GM23338 (cell line): ENCODE data around the gene SASH3. TPM values are rescaled to one million over a fixed set of nuclear protein-coding genes. Genes with fewer than 3 reads are reported as not detected.

ENCODE experiments used
- ATAC-seq: fragments of 200-7000 bp; cut with Tn5 transposase; 3 replicates; pipeline ENCODE4 v1.9.1; 2020
- DNase-seq: peaks from one replicate; pipeline ENCODE4 v3.0.0-alpha.2; 2015; ENCODE audit warnings: low spot score
- H2AFZ ChIP-seq: fragments of 200-600 bp; sonication (generic); 2 replicates; pipeline ENCODE4 v1.8.0; 2016; ENCODE audit warnings: antibody characterized with exemption, mild to moderate bottlenecking, moderate library complexity
- H3F3A ChIP-seq: fragments of 200-600 bp; sonication (generic); replicated peaks from 2 replicates; pipeline ENCODE4 v1.8.0; 2017; ENCODE audit warnings: antibody characterized with exemption, mixed run types, low read depth
- H3K27ac ChIP-seq: fragments of 200-600 bp; sonication (generic); 2 replicates; pipeline ENCODE4 v1.6.1; 2016; ENCODE audit warnings: low read depth
- H3K27me3 ChIP-seq: fragments of 200-600 bp; sonication (generic); 2 replicates; pipeline ENCODE4 v1.8.0; 2016; ENCODE audit warnings: mild to moderate bottlenecking, mixed run types, moderate library complexity; ENCODE audit not compliant: insufficient read depth
- H3K36me3 ChIP-seq: fragments of 200-600 bp; sonication (generic); 2 replicates; pipeline ENCODE4 v1.8.0; 2016; ENCODE audit warnings: mild to moderate bottlenecking; ENCODE audit not compliant: insufficient read depth
- H3K4me1 ChIP-seq: fragments of 200-600 bp; sonication (generic); 2 replicates; pipeline ENCODE4 v1.8.0; 2016; ENCODE audit warnings: mild to moderate bottlenecking, moderate library complexity; ENCODE audit not compliant: insufficient read depth
- H3K4me2 ChIP-seq: fragments of 200-600 bp; sonication (generic); 2 replicates; pipeline ENCODE4 v1.7.1; 2017; ENCODE audit warnings: mixed run types
- H3K4me3 ChIP-seq: fragments of 200-600 bp; sonication (generic); 2 replicates; pipeline ENCODE4 v1.6.1; 2016; ENCODE audit warnings: mixed run types
- H3K79me2 ChIP-seq: fragments of 200-600 bp; sonication (generic); replicated peaks from 2 replicates; pipeline ENCODE4 v1.8.0; 2017; ENCODE audit warnings: mild to moderate bottlenecking; ENCODE audit not compliant: insufficient read depth
- H3K9me2 ChIP-seq: fragments of 200-600 bp; sonication (generic); 2 replicates; pipeline ENCODE4 v1.8.0; 2017; ENCODE audit not compliant: insufficient read depth
- H4K20me1 ChIP-seq: fragments of 200-600 bp; sonication (generic); replicated peaks from 2 replicates; pipeline ENCODE4 v1.8.0; 2017; ENCODE audit warnings: mild to moderate bottlenecking; ENCODE audit not compliant: insufficient read depth
- H3K27ac Mint-ChIP-seq: 2 replicates; pipeline ENCODE4 v1.8.0; 2020; ENCODE audit warnings: inconsistent platforms, mild to moderate bottlenecking, moderate library complexity, mixed read lengths
- H3K27me3 Mint-ChIP-seq: 3 replicates; pipeline ENCODE4 v1.8.0; 2022; ENCODE audit warnings: low read depth, mild to moderate bottlenecking, moderate library complexity, mixed read lengths, inconsistent platforms; ENCODE audit not compliant: insufficient read depth, poor library complexity
- H3K36me3 Mint-ChIP-seq: 3 replicates; pipeline ENCODE4 v1.8.0; 2021; ENCODE audit warnings: low read depth, mild to moderate bottlenecking, inconsistent platforms, moderate library complexity, mixed read lengths
- H3K4me1 Mint-ChIP-seq: 3 replicates; pipeline ENCODE4 v1.8.0; 2020; ENCODE audit warnings: mild to moderate bottlenecking, inconsistent platforms, mixed read lengths
- H3K4me3 Mint-ChIP-seq: 3 replicates; pipeline ENCODE4 v1.8.0; 2021; ENCODE audit warnings: moderate library complexity, mild to moderate bottlenecking, inconsistent platforms, mixed read lengths
- H3K9me3 Mint-ChIP-seq: 3 replicates; pipeline ENCODE4 v1.8.0; 2020; ENCODE audit warnings: moderate library complexity, mild to moderate bottlenecking, inconsistent platforms, mixed read lengths
- CREB1 ChIP-seq: fragments of 250-450 bp; sonication (Bioruptor Pico); IDR thresholded peaks from 2 replicates; pipeline ENCODE4 v1.5.0; 2020; ENCODE audit warnings: low read depth, mild to moderate bottlenecking, moderate library complexity
- CTCF ChIP-seq, 2 experiments: fragments of 200-600 bp in 1 of 2; sonication (generic) in 1 of 2; conservative IDR thresholded peaks; 2 replicates each; pipeline versions ENCODE4 v1.5.1 to v1.6.1; 2016 to 2017; ENCODE audit warnings: antibody characterized with exemption in 2 of 2, low read depth in 2 of 2, mild to moderate bottlenecking in 2 of 2, moderate library complexity in 1 of 2
- EZH2 ChIP-seq: fragments of 200-600 bp; sonication (generic); IDR thresholded peaks from one replicate; pipeline ENCODE4 v1.8.0; 2017; ENCODE audit warnings: antibody characterized with exemption, mild to moderate bottlenecking, low read depth; ENCODE audit not compliant: unreplicated experiment
- JUNB ChIP-seq: IDR thresholded peaks from one replicate; pipeline ENCODE4 v1.6.1; 2016; ENCODE audit warnings: antibody characterized with exemption; ENCODE audit not compliant: unreplicated experiment
- NANOG ChIP-seq: IDR thresholded peaks from 2 replicates; pipeline ENCODE4 v1.6.1; 2016; ENCODE audit warnings: antibody characterized with exemption, borderline replicate concordance
- REST ChIP-seq: IDR thresholded peaks from one replicate; pipeline ENCODE4 v1.6.1; 2018; ENCODE audit warnings: antibody characterized with exemption; ENCODE audit not compliant: unreplicated experiment
- STAT1 ChIP-seq: IDR thresholded peaks from one replicate; pipeline ENCODE4 v1.6.1; 2016; ENCODE audit warnings: antibody characterized with exemption; ENCODE audit not compliant: unreplicated experiment
- ZNF331 ChIP-seq: fragments of 250-450 bp; sonication (Bioruptor Pico); IDR thresholded peaks from 2 replicates; pipeline ENCODE4 v1.5.0; 2020; ENCODE audit warnings: low read depth, mild to moderate bottlenecking, moderate library complexity
- ZNF462 ChIP-seq: fragments of 250-450 bp; sonication (Bioruptor Pico); IDR thresholded peaks from 2 replicates; pipeline ENCODE4 v1.5.0; 2020; ENCODE audit warnings: mild to moderate bottlenecking, moderate library complexity
- polyA plus RNA-seq: library from polyadenylated mRNA; unstranded; fragments of >200 nt; fragmentation: Nextera tagmentation; extraction: Ambion mirVana; gene quantifications from 2 replicates; pipeline ENCODE4 v1.2.1, GENCODE V29; 2016
- total RNA-seq: library from RNA; depleted of rRNA; stranded (reverse); fragments of >200 nt; shearing (Covaris generic); gene quantifications from 2 replicates; pipeline ENCODE4 v1.2.3, GENCODE V29; 2014

SASH3 gene
- total and polyA plus RNA-seq, 2 experiments from 2014 or later, result 0.18 TPM; not detected in 1

- H3K4me3 ChIP-seq, result no peak overlapping the region
- H2AFZ ChIP-seq, result no peak overlapping the region
- DNase-seq (no peak), ATAC-seq (no peak)
- Mint-ChIP-seq H3K4me3 (no peak overlapping the region), H3K27me3 (no peaks in the 10 kb centered on the region), H3K9me3 (no peaks in the 10 kb centered on the region; the same call in 2 of the 3 replicates), H3K4me1 (no peaks in the 10 kb centered on the region), H3K27ac (no peak overlapping the region), H3K36me3 (peaks cover 39% of the 10 kb centered on the region)
- H3K79me2 ChIP-seq, result no peaks in the 10 kb centered on the region
- H4K20me1 ChIP-seq, result no peaks in the 10 kb centered on the region
- H3K36me3 ChIP-seq, result no peaks in the 10 kb centered on the region
- H3F3A ChIP-seq, result no peaks in the 10 kb centered on the region
- H3K27me3 ChIP-seq, result no peaks in the 10 kb centered on the region
- no peak overlapping the region for H3K27ac ChIP-seq
- H3K4me2 ChIP-seq, result no peak overlapping the region
- no peaks in the 10 kb centered on the region for H3K9me2 ChIP-seq
- TF ChIP-seq STAT1, result no peak
- no peak for TF ChIP-seq JUNB
- TF ChIP-seq NANOG, result no peak
- TF ChIP-seq CREB1 (CRISPR knock-in tag), result no peak
- no peak for TF ChIP-seq REST
- no peak for TF ChIP-seq ZNF331 (CRISPR knock-in tag)
- TF ChIP-seq CTCF (conservative IDR thresholded peaks at IDR 0.05; ENCODE audit: low read depth in 2 of 2), result no peak
- no peak for TF ChIP-seq ZNF462 (CRISPR knock-in tag)
- no peak for TF ChIP-seq EZH2
- H3K4me1 ChIP-seq, result no peaks in the 10 kb centered on the region
Observed at GRCh38 chrX:129808829-129809796, 29.4 kb downstream of the SASH3 start.
